K562 (cell line): ENCODE data around the gene TMEM63C. TPM values are rescaled to one million over a fixed set of nuclear protein-coding genes. Genes with fewer than 3 reads are reported as not detected.

Experiments used
- ATAC-seq: fragments of 200-7000 bp; cut with Tn5 transposase; 3 replicates; pipeline ENCODE4 v1.9.1; 2020; ENCODE audit warnings: moderate library complexity
- BruUV-seq: library from RNA; stranded (reverse); fragments of 400-500 nt; replicated peaks from 2 replicates; lab custom pipeline; 2021; lab: Mats Ljungman, UMichigan
- CTCF ChIA-PET: fragments of 300-600 bp; formaldehyde crosslinking; extraction: SDS; loops from one replicate; lab custom pipeline; 2021; ENCODE audit warnings: low intra/inter-chr PET ratio; lab: Yijun Ruan, JAX
- POLR2A ChIA-PET: fragments of 300-600, 350-650 bp; sonication (Branson Sonifier 250); formaldehyde crosslinking; extraction: SDS; loops from one replicate; lab custom pipeline; 2021; ENCODE audit warnings: antibody characterized with exemption, inconsistent platforms; lab: Yijun Ruan, JAX
- DNase-seq, 4 experiments: peaks; one replicate each; pipeline versions ENCODE4 v3.0.0 to v3.0.0-alpha.2; 2011 to 2018; ENCODE audit warnings: low spot score in 3 of 4, mixed read lengths in 3 of 4; ENCODE audit errors: extremely low read depth in 1 of 4
- FAIRE-seq: peaks from 2 replicates; lab custom pipeline; 2011; peaks lifted over from hg19 to GRCh38; lab: Jason Lieb, UNC
- H2AFZ ChIP-seq: 2 replicates; pipeline ENCODE4 v1.6.0; 2011; ENCODE audit warnings: low read depth, low read length, control low read depth, inconsistent platforms
- H3K27ac ChIP-seq: fragments of 200-600 bp; 3 replicates; pipeline ENCODE4 v1.8.0; 2011; ENCODE audit warnings: low read depth, mild to moderate bottlenecking, control low read depth, inconsistent platforms, low read length, moderate library complexity, mixed read lengths; ENCODE audit errors: extremely low read depth
- H3K27me3 ChIP-seq, 2 experiments: fragments of 300-600 bp in 1 of 2; 2 replicates in 1 of 2; 3 replicates in 1 of 2; pipeline versions ENCODE4 v1.6.0 to v1.8.0; 2011; ENCODE audit warnings: inconsistent platforms in 2 of 2, low read length in 2 of 2, mild to moderate bottlenecking in 1 of 2, mixed read lengths in 1 of 2, moderate library complexity in 1 of 2; ENCODE audit not compliant: control insufficient read depth in 2 of 2, insufficient read depth in 2 of 2
- H3K36me3 ChIP-seq: fragments of 300-600 bp; 3 replicates; pipeline ENCODE4 v1.8.0; 2011; ENCODE audit warnings: mild to moderate bottlenecking, low read length, inconsistent platforms; ENCODE audit not compliant: control insufficient read depth, insufficient read depth
- H3K4me1 ChIP-seq, 2 experiments: fragments of 200-600 bp in 1 of 2; replicated peaks in 1 of 2; 2 replicates in 1 of 2; 3 replicates in 1 of 2; pipeline versions ENCODE4 v1.5.1 to v1.8.0; 2011; ENCODE audit warnings: inconsistent platforms in 2 of 2, low read length in 2 of 2, mild to moderate bottlenecking in 1 of 2, mixed read lengths in 1 of 2, moderate library complexity in 1 of 2; ENCODE audit not compliant: control insufficient read depth in 2 of 2, insufficient read depth in 2 of 2
- H3K4me2 ChIP-seq: 2 replicates; pipeline ENCODE4 v1.6.1; 2011; ENCODE audit warnings: low read length, control low read depth, inconsistent platforms, mixed read lengths; ENCODE audit not compliant: insufficient read depth
- H3K4me3 ChIP-seq: fragments of 200-600 bp; sonication (generic), shearing (Covaris generic); 2 replicates; pipeline ENCODE4 v1.5.1; 2016; ENCODE audit warnings: control low read depth, inconsistent platforms
- H3K79me2 ChIP-seq: fragments of 200-600 bp; 3 replicates; pipeline ENCODE4 v1.8.0; 2011; ENCODE audit warnings: low read length, inconsistent platforms; ENCODE audit not compliant: control insufficient read depth, insufficient read depth
- H3K9ac ChIP-seq, 2 experiments: 2 replicates each; pipeline versions ENCODE4 v1.6.0 to v1.6.1; 2011; ENCODE audit warnings: low read depth in 2 of 2, low read length in 2 of 2, control low read depth in 1 of 2, inconsistent platforms in 1 of 2, mild to moderate bottlenecking in 1 of 2, mixed read lengths in 1 of 2; ENCODE audit not compliant: insufficient read depth in 1 of 2
- H3K9me1 ChIP-seq: one replicate; pipeline ENCODE4 v1.6.0; 2011; ENCODE audit warnings: inconsistent platforms, mild to moderate bottlenecking, low read length, moderate library complexity; ENCODE audit not compliant: control insufficient read depth, insufficient read depth
- H3K9me3 ChIP-seq: replicated peaks from 2 replicates; pipeline ENCODE4 v1.5.1; 2011; ENCODE audit warnings: low read depth, low read length, inconsistent platforms; ENCODE audit not compliant: control insufficient read depth, insufficient read depth
- H4K20me1 ChIP-seq: replicated peaks from 2 replicates; pipeline ENCODE4 v1.6.1; 2011; ENCODE audit warnings: low read length, inconsistent platforms, mixed read lengths; ENCODE audit not compliant: control insufficient read depth, insufficient read depth
- CCNT2 ChIP-seq: IDR thresholded peaks from 2 replicates; pipeline ENCODE4 v1.6.1; 2011; ENCODE audit warnings: borderline replicate concordance, low read depth, mild to moderate bottlenecking, moderate library complexity, mixed read lengths, low read length; ENCODE audit not compliant: insufficient read length; ENCODE audit errors: extremely low read depth
- DMBX1 ChIP-seq: fragments of 250-450 bp; sonication (Bioruptor Pico); IDR thresholded peaks from 2 replicates; pipeline ENCODE4 v1.8.0; 2022; ENCODE audit warnings: inconsistent platforms, mild to moderate bottlenecking, moderate library complexity, borderline replicate concordance
- GABPB1 ChIP-seq: sonication (generic); formaldehyde crosslinking; IDR thresholded peaks from 2 replicates; pipeline ENCODE4 v1.8.0; 2022; ENCODE audit warnings: mild to moderate bottlenecking, missing genetic modification reagents
- HES1 ChIP-seq: fragments of 450-650 bp; IDR thresholded peaks from 2 replicates; pipeline ENCODE4 v1.6.1; 2016; ENCODE audit warnings: low read depth, mild to moderate bottlenecking, moderate library complexity
- HMGN3 ChIP-seq: IDR thresholded peaks from 2 replicates; pipeline ENCODE4 v1.6.1; 2011; ENCODE audit warnings: borderline replicate concordance, low read depth, mild to moderate bottlenecking, mixed read lengths, low read length; ENCODE audit not compliant: insufficient read length; ENCODE audit errors: extremely low read depth
- KDM1A ChIP-seq, 2 experiments: fragments of 450-650 bp; IDR thresholded peaks; 2 replicates each; pipeline ENCODE4 v1.6.1; 2016; ENCODE audit warnings: mild to moderate bottlenecking in 2 of 2
- NR0B1 ChIP-seq: fragments of 450-650 bp; IDR thresholded peaks from one replicate; pipeline ENCODE4 v1.6.1; 2018; ENCODE audit warnings: mild to moderate bottlenecking, moderate library complexity; ENCODE audit not compliant: partially characterized antibody
- STAT6 ChIP-seq: sonication (generic); formaldehyde crosslinking; IDR thresholded peaks from 2 replicates; pipeline ENCODE4 v1.8.1; 2023; ENCODE audit warnings: mild to moderate bottlenecking, missing genetic modification reagents
- TBP ChIP-seq: optimal IDR thresholded peaks from 2 replicates; pipeline ENCODE3; 2011; ENCODE audit warnings: low read depth, low read length, improper control_type of control experiment
- ZBTB17 ChIP-seq: fragments of 450-650 bp; formaldehyde crosslinking; IDR thresholded peaks from 2 replicates; pipeline ENCODE4 v1.4.0; 2020; ENCODE audit warnings: mild to moderate bottlenecking
- ZBTB34 ChIP-seq: fragments of 250-450 bp; sonication (Bioruptor Pico); IDR thresholded peaks from 2 replicates; pipeline ENCODE4 v1.8.0; 2021; ENCODE audit warnings: mild to moderate bottlenecking, moderate library complexity
- ZFX ChIP-seq: sonication (generic); formaldehyde crosslinking; IDR thresholded peaks from 2 replicates; pipeline ENCODE4 v1.8.0; 2022; ENCODE audit warnings: mild to moderate bottlenecking, missing genetic modification reagents, moderate library complexity
- ZHX1 ChIP-seq: fragments of 150-350 bp; conservative IDR thresholded peaks from 2 replicates; pipeline ENCODE4 v1.6.1; 2014; ENCODE audit warnings: low read length
- ZKSCAN3 ChIP-seq: fragments of 250-450 bp; sonication (Bioruptor Pico); IDR thresholded peaks from 2 replicates; pipeline ENCODE4 v1.4.0; 2020
- WGBS: fragments of 100-300 bp; shearing (Covaris generic); methylation state at CpG from one replicate; pipeline ENCODE4 v1.1.6; 2016; ENCODE audit warnings: low coverage, mixed read lengths; ENCODE audit not compliant: insufficient coverage; ENCODE audit errors: missing lambda C conversion rate; 5-methylcytosine and 5-hydroxymethylcytosine counted together
- in situ Hi-C: fragments of 300-500 bp; cut with MboI; formaldehyde crosslinking; loops from 4 replicates; pipeline ENCODE4 v1.15.0; 2018; ENCODE audit warnings: inconsistent platforms, mixed read lengths
- intact Hi-C: fragments of 100-400 bp; cut with micrococcal nuclease; formaldehyde crosslinking; loops from 2 replicates; pipeline ENCODE4 v1.14.2; 2022
- polyA plus RNA-seq, 8 experiments: library from polyadenylated mRNA; depleted of rRNA in 4 of 8; stranded (reverse) in 5 of 8; unstranded in 3 of 8; fragments of >200 nt; fragmentation: Nextera tagmentation in 2 of 8; fragmentation: Illumina TruSeq in 1 of 8; extraction: Ambion mirVana in 2 of 8; extraction: Trizol in 1 of 8; gene quantifications; 2 replicates each; pipeline versions ENCODE4 v1.2.1 to v1.2.3, GENCODE V29; 2011 to 2014; ENCODE audit warnings: inconsistent platforms in 1 of 8, missing spikeins in 1 of 8
- total RNA-seq, 7 experiments: library from RNA; depleted of rRNA in 6 of 7; stranded (reverse); fragments of >200 nt in 6 of 7; fragmentation: Illumina TruSeq in 2 of 7; extraction: Trizol in 2 of 7; gene quantifications; 2 replicates each; pipeline versions ENCODE4 v1.2.1 to v1.2.3, GENCODE V29; 2011 to 2021; ENCODE audit warnings: low replicate concordance in 1 of 7

Gene TMEM63C
- total and polyA plus RNA-seq, 9 of the 15 experiments (the other 6 are each of a cell fraction or from before 2014, with no cell fraction given): 0.07 TPM; not detected in 8

GRCh38 chr14:77248666-77249065, 67.1 kb downstream of the TMEM63C start:
- Histone ChIP-seq H3K9me3 (no peaks in the 10 kb centered on the region), H3K9ac (no peak overlapping the region), H3K4me3 (no peak overlapping the region), H3K79me2 (no peaks in the 10 kb centered on the region), H3K4me1 (no peaks in the 10 kb centered on the region)
- CTCF ChIA-PET: no interaction called here
- intact Hi-C loops: no loop called here
- no peak for ATAC-seq
- TF ChIP-seq ZBTB34 (CRISPR knock-in tag) (no peak), GABPB1 (CRISPR knock-in tag) (no peak), ZFX (CRISPR knock-in tag) (no peak), STAT6 (CRISPR knock-in tag) (no peak), ZKSCAN3 (no peak), HMGN3 (no peak), KDM1A (IDR thresholded peaks at IDR 0.05) (no peak), HES1 (no peak), CCNT2 (no peak), ZBTB17 (CRISPR knock-in tag) (no peak), NR0B1 (no peak), TBP (no peak), DMBX1 (CRISPR knock-in tag) (no peak), ZHX1 (no peak)
- TF ChIP-seq, all 486 proteins: peak for 0
- no peak overlapping the region for H3K27ac ChIP-seq
- WGBS: 0% methylated on average over 7 of the region's 7 CpGs
- H4K20me1 ChIP-seq: peaks cover 5% of the 10 kb centered on the region; the same call in 1 of the 2 replicates
- POLR2A ChIA-PET: no interaction called here
- no peaks in the 10 kb centered on the region for H3K36me3 ChIP-seq
- H3K9me1 ChIP-seq: no peaks in the 10 kb centered on the region
- FAIRE-seq (no peak), DNase-seq (no peak)
- in situ Hi-C loops: no loop called here
- peaks cover 0 to 43% of the 10 kb centered on the region in 2 experiments; a peak in 2 of 5 replicates for H3K27me3 ChIP-seq
- BruUV-seq: no TSS peak
- no peak overlapping the region for H2AFZ ChIP-seq
- no peak overlapping the region for H3K4me2 ChIP-seq
